Mucosa of descending colon (tissue), 3 donors: Measurements from ENCODE around the gene PRKRIP1. TPM values are rescaled to one million over a fixed set of nuclear protein-coding genes. Genes with fewer than 3 reads are reported as not detected.
A peak's percentile ranks its signal among the peaks of the same experiment; 100 is the strongest.

Experiments used
- ATAC-seq: fragments of 200-7000 bp; cut with Tn5 transposase; one replicate; pipeline ENCODE4 v1.9.1; 2020; ENCODE audit warnings: mild to moderate bottlenecking, moderate library complexity
- DNase-seq, 3 donors: peaks; one replicate each; pipeline ENCODE4 v3.0.0-alpha.2; 2020
- H3K36me3 ChIP-seq: fragments of 200-600 bp; one replicate; pipeline ENCODE4 v1.8.0; 2021; ENCODE audit warnings: low read depth, mild to moderate bottlenecking
- H3K4me1 ChIP-seq: fragments of 200-600 bp; one replicate; pipeline ENCODE4 v1.8.0; 2021; ENCODE audit warnings: low read depth, mild to moderate bottlenecking
- H3K4me3 ChIP-seq: fragments of 200-600 bp; one replicate; pipeline ENCODE4 v1.8.0; 2021; ENCODE audit warnings: mild to moderate bottlenecking
- H3K9me3 ChIP-seq: fragments of 200-600 bp; one replicate; pipeline ENCODE4 v1.8.0; 2021; ENCODE audit warnings: mild to moderate bottlenecking
- CTCF ChIP-seq: fragments of 200-600 bp; IDR thresholded peaks from one replicate; pipeline ENCODE4 v1.8.0; 2022; ENCODE audit warnings: antibody characterized with exemption, mild to moderate bottlenecking
- intact Hi-C, 2 donors: fragments of 100-400 bp; cut with DNase I in 1 of 2; cut with micrococcal nuclease in 1 of 2; formaldehyde crosslinking; loops; one replicate each; pipeline versions ENCODE4 v1.11.0 to v1.11.1; 2022; cut with DNase I, micrococcal nuclease
- total RNA-seq, 3 donors: library from RNA; stranded (reverse); fragmentation: NEBNext Ultra II Directional in 2 of 3; extraction: Animal tissue kit (Norgen Biotek cat#: 25700) in 2 of 3; gene quantifications; one replicate each; pipeline versions ENCODE4 v1.2.1 to v1.2.4, GENCODE V29; 2021 to 2023
- donor health status: DM: no; HTN: no; CAD: no; lungs with moderate emphysema.
- donor health status: DM: no; HTN: no; CAD: no.
- donor health status: DM: no; HTN: yes; CAD: no.

The PRKRIP1 gene
- total RNA-seq, 3 donors from 2014 or later = 15.1 to 24.1 (median 18.6) TPM

DNA sequence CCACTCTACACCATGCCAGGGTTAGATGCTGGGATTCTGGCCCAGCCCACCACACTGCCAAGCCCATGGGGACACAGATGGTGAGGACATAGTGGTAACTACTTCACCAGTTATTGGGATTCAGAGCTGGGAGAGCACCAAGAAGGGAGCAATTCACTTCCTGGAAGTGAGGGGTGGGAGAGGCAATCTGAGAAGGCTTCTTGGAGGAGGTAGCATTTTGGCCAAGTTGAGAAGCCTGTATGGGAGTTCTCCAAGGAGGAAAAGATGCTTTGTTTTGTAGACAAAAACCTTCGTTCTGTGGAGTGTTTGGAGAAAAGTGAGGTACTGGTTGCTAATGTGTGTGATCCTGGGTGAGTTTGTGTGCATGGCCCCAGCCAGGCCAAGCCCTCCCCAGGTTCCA lies 3.8 kb upstream of the PRKRIP1 start:
- DNase-seq = no peak
- ATAC-seq = no peak
- Histone ChIP-seq H3K4me1 (peaks cover 12% of the 10 kb centered on the region), H3K9me3 (no peaks in the 10 kb centered on the region), H3K4me3 (no peak overlapping the region), H3K36me3 (no peaks in the 10 kb centered on the region)
- no peak for TF ChIP-seq CTCF
- intact Hi-C loops = loop anchor here in 1 of 2 donors (10.0 kb wide), 1 partner anchor 108 kb away; the partner anchor contains the start of gene SH2B2

DNA sequence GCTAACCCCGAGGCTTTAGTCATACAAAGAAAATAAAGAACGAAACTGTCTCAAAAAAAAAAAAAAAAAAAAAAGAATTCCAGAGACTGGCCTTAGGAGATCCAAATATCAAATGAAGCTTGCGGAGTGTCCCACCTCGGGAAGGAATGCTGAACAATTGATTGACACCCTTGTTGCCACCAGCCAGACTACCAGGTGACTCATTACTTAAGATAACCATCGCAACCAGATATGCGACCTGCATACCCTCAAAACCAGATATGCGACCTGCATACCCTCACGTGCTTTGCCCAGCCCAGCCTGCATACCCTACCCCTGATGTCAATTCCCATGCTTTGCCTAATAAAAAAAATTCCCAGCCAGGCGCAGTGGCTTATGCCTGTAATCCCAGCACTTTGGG lies 2.7 kb upstream of the PRKRIP1 start:
- Histone ChIP-seq H3K4me1 (peaks cover 13% of the 10 kb centered on the region), H3K36me3 (no peaks in the 10 kb centered on the region), H3K4me3 (no peak overlapping the region), H3K9me3 (no peaks in the 10 kb centered on the region)
- no peak for ATAC-seq
- intact Hi-C loops = loop anchor here in 1 of 2 donors (10.0 kb wide), 1 partner anchor 109 kb away; the partner anchor contains the start of gene SH2B2
- TF ChIP-seq CTCF = no peak
- no peak for DNase-seq

- Histone ChIP-seq H3K9me3 (no peaks in the 10 kb centered on the region), H3K4me1 (peaks cover 13% of the 10 kb centered on the region), H3K4me3 (peak overlapping the region; percentile 58), H3K36me3 (peaks cover 9% of the 10 kb centered on the region)
- intact Hi-C loops = loop anchor here in 1 of 2 donors (10.0 kb wide), 1 partner anchor 111 kb away; the partner anchor contains the start of gene SH2B2
- TF ChIP-seq CTCF = no peak
- no peak for ATAC-seq
- no peak for DNase-seq
Measured at GRCh38 chr7:102395592-102395872, 631 bp upstream of the PRKRIP1 start.

DNA sequence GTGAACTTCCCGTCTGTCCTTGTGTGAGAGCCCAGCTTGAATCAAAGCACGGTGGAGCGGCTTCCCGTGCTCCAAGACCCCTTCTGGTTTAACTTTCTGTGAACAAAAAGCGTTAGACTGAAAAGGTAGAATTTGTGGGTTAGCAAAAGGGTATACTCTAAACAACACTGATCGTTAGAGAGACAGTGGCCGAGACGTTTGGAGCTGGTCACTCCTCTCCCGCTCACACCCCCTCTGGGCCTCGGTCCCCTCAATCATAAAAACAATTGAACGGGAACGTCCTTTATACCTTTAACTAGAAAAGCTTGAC lies 502 bp downstream of the PRKRIP1 start:
- peak overlapping the region; percentile 58 for H3K4me3 ChIP-seq
- no peak for TF ChIP-seq CTCF
- DNase-seq (no peak), ATAC-seq (peak; percentile 2)
- H3K36me3 ChIP-seq = peaks cover 9% of the 10 kb centered on the region
- intact Hi-C loops = loop anchor here in 1 of 2 donors (10.0 kb wide), 1 partner anchor 112 kb away; the partner anchor contains the start of gene SH2B2
- no peaks in the 10 kb centered on the region for H3K9me3 ChIP-seq
- peaks cover 13% of the 10 kb centered on the region for H3K4me1 ChIP-seq

DNA sequence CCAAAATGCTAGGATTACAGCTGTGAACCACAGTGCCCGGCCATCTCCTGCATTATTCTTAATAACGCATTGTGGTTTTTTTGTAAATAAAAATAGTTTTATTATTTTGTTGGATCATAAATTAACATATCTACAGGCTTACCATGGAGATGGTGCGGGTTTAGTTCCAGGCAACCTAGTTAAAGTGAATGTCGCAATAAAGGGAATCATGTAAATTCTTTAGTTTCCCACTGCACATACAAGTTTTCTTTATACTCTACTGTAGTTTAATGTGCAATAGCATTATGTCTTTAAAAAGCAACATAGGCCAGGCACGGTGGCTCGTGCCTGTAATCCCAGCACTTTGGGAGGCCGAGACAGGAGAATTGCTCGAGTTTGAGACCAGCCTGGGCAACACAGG lies 2.4 kb downstream of the PRKRIP1 start:
- Histone ChIP-seq H3K36me3 (peaks cover 13% of the 10 kb centered on the region), H3K4me3 (no peak overlapping the region), H3K9me3 (no peaks in the 10 kb centered on the region), H3K4me1 (peaks cover 13% of the 10 kb centered on the region)
- DNase-seq = no peak
- TF ChIP-seq CTCF = no peak
- intact Hi-C loops = loop anchor here in 1 of 2 donors (10.0 kb wide), 1 partner anchor 114 kb away; the partner anchor contains the start of gene SH2B2
- no peak for ATAC-seq

- DNase-seq = no peak
- no peak for ATAC-seq
- TF ChIP-seq CTCF = no peak
- H3K4me1 ChIP-seq = peaks cover 10% of the 10 kb centered on the region
- no peak overlapping the region for H3K4me3 ChIP-seq
- peaks cover 13% of the 10 kb centered on the region for H3K36me3 ChIP-seq
- intact Hi-C loops = no loop called here
- no peaks in the 10 kb centered on the region for H3K9me3 ChIP-seq
Measured at GRCh38 chr7:102400360-102400759, 4.2 kb downstream of the PRKRIP1 start.
